ENCODE results near the gene GATD1.

Gene GATD1

DNA sequence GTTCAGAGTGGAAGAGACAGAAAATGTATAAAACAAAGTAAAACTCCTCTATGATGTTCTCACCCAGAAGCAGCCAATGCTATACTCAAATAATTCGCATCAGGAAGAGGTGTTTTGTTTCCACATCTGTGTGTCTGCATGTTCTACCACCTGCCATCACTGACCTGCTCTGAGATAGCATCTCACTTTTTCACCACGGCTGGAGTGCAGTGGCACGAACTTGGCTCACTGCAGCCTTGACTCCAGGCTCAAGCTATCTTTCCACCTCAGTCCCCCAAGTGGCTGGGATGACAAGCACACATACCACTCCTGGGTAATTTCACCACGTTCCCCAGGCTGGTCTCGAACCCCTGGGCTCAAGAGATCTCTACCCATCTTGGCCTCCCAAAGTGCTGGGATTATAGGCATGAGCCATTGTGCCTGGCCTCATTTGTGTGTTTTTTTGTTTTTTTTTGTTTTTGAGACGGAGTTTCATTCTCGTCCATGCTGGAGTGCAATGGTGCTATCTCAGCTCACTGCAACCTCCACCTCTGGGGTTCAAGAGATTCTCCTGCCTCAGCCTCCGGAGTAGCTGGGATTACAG lies 15.7 kb downstream of the GATD1 start:
- H3K4me3 ChIP-seq (replicated peaks in 1 of 2; ENCODE audit: low read depth in 2 of 2, low read length in 2 of 2): no peak overlapping the region
- no peak for TF ChIP-seq CTCF (IDR thresholded peaks at IDR 0.05; ENCODE audit: low read depth, low read length)
- no peak for DNase-seq (ENCODE audit: low read depth in 2 of 2)

DNA sequence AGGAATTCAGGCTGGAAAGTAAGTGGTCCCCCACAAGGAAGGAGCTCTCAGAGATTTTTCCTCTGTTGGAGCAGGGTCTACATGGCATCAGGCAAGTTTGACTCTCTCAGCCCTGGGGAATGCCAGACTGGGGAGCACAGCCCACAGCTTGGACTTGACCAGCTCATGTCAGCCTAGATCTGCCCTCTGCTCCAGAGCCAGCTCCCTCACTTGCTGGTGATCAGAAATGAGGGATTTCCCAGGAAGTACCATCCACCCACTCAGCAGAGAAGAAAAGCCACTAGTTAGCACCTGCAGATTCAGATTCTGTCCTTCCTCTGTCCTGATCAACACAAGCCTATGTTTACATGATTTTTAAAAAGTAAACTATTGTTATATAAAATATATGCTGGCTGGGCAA lies 17.1 kb downstream of the GATD1 start:
- H3K4me3 ChIP-seq (replicated peaks in 1 of 2; ENCODE audit: low read depth in 2 of 2, low read length in 2 of 2): no peak overlapping the region
- DNase-seq (ENCODE audit: low read depth in 2 of 2): no peak
- no peak for TF ChIP-seq CTCF (IDR thresholded peaks at IDR 0.05; ENCODE audit: low read depth, low read length)

DNA sequence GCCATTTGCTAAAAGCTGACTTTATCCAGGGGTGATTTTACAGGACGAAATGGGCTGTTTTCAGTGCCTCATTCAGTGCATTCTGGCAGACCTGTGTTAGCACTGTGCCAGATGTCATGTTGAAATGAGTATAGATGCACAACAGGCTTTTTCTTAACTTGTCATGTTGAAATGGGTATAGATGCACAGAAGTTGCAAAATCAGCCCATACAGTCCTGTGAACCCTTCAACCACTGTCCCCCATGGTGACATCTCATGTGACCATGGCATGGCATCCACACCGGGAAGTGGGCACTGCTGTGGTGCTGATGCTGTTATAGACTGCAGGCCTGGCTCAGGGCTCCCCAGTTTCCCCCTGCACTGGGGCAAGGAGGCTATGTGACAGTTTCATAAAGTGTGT lies 27.6 kb downstream of the GATD1 start:
- no peak overlapping the region for H3K4me3 ChIP-seq (replicated peaks in 1 of 2; ENCODE audit: low read depth in 2 of 2, low read length in 2 of 2)
- DNase-seq (ENCODE audit: low read depth in 2 of 2): no peak
- no peak for TF ChIP-seq CTCF (IDR thresholded peaks at IDR 0.05; ENCODE audit: low read depth, low read length)

DNA sequence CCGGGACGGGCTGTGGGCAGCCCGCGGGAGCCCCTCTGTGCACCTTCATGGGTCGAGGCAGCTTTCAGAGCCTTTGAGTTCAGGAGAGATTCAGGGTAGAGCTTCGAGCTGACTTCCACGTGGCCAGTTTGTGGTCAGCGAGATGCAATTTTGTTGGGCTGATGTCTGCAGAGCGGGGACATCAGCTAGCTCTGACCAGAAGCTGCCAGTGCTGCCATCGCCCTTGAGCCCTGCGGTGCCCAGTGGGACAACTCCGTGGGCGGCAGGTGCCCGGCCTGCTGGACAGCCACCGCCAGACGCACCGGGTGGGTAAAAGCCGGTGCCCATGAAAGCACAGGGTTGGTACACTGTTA lies 29.3 kb downstream of the GATD1 start:
- DNase-seq (ENCODE audit: low read depth in 2 of 2): peak in 1 of 2 donors; percentile 21
- H3K4me3 ChIP-seq (replicated peaks in 1 of 2; ENCODE audit: low read depth in 2 of 2, low read length in 2 of 2): peak overlapping the region; percentile 61 to 81
- TF ChIP-seq CTCF (IDR thresholded peaks at IDR 0.05; ENCODE audit: low read depth, low read length): no peak

DNA sequence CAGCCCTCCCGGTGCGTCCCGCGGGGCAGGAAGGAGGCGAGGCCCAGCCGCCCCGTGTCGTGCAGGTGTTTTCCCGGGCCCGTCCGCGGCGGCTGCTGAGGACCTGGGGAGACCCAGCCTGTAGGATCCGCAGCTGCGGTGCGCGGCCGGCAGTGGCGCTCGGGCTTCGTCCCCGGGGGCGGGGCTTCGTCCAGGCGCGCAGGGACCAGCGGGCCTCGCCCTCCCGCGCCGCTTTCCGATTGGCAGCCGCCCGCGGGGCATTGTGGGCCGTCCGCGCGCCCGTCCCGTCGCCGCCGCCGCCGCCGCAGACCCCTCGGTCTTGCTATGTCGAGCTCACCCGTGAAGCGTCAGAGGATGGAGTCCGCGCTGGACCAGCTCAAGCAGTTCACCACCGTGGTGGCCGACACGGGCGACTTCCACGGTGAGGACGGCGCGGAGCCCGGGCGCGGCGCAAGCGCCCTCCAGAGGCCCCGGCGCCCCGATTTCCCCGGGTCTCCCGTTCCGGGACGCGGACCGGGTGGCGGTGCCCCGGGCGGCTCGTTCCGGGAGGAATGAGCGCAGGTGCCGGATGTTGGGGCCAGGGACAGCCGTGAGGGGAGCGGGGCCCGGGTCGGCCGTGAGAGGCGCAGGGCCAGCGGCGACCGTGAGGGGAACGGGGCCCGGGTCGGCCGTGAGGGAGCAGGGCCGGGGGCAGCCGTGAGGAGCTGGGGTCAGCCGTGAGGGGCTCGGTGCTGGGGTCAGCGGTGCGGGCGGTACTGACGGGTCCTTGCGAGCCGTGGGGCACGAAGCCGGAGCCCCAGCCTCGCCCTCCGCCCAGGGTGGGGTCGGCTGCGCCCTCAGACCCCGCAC lies 29.9 kb downstream of the GATD1 start, which contains the start of gene TALDO1:
TALDO1 (plus strand) TSS at position 307 of the 849 bp plus-strand sequence; CDS start at position 325, 18 bp downstream.
- DNase-seq (ENCODE audit: low read depth in 2 of 2): peak; percentile 79 to 85
- no peak for TF ChIP-seq CTCF (IDR thresholded peaks at IDR 0.05; ENCODE audit: low read depth, low read length)
- H3K4me3 ChIP-seq (replicated peaks in 1 of 2; ENCODE audit: low read depth in 2 of 2, low read length in 2 of 2): peak within 1 kb of the TSS; percentile 61 to 81

GRCh38 chr11:746289-747157 lies 30.8 kb downstream of the GATD1 start:
- DNase-seq (ENCODE audit: low read depth in 2 of 2): peak in 1 of 2 donors; percentile 43
- no peak for TF ChIP-seq CTCF (IDR thresholded peaks at IDR 0.05; ENCODE audit: low read depth, low read length)
- peak overlapping the region; percentile 58 to 81 for H3K4me3 ChIP-seq (replicated peaks in 1 of 2; ENCODE audit: low read depth in 2 of 2, low read length in 2 of 2)
